Glutamatergic neuron (in vitro differentiated cells): Measurements from ENCODE around the gene TPST2. TPM values are rescaled to one million over a fixed set of nuclear protein-coding genes. Genes with fewer than 3 reads are reported as not detected.

Experiments
- DNase-seq: peaks from one replicate; pipeline ENCODE4 v3.0.0; 2022
- H3K27ac Mint-ChIP-seq: one replicate; pipeline ENCODE4 v1.8.0; 2020; ENCODE audit warnings: mild to moderate bottlenecking, mixed read lengths, inconsistent platforms; ENCODE audit not compliant: unreplicated experiment
- H3K27me3 Mint-ChIP-seq: one replicate; pipeline ENCODE4 v1.8.0; 2020; ENCODE audit warnings: mild to moderate bottlenecking, moderate library complexity, mixed read lengths, inconsistent platforms; ENCODE audit not compliant: unreplicated experiment
- H3K36me3 Mint-ChIP-seq: one replicate; pipeline ENCODE4 v1.8.0; 2020; ENCODE audit warnings: mild to moderate bottlenecking, mixed read lengths, inconsistent platforms; ENCODE audit not compliant: unreplicated experiment
- H3K4me1 Mint-ChIP-seq: one replicate; pipeline ENCODE4 v1.8.0; 2020; ENCODE audit warnings: mild to moderate bottlenecking, low read depth, mixed read lengths, inconsistent platforms; ENCODE audit not compliant: unreplicated experiment
- H3K4me3 Mint-ChIP-seq: one replicate; pipeline ENCODE4 v1.8.0; 2020; ENCODE audit warnings: mild to moderate bottlenecking, mixed read lengths, inconsistent platforms; ENCODE audit not compliant: unreplicated experiment
- H3K9me3 Mint-ChIP-seq: one replicate; pipeline ENCODE4 v1.8.0; 2020; ENCODE audit warnings: mild to moderate bottlenecking, moderate library complexity, mixed read lengths, inconsistent platforms; ENCODE audit not compliant: unreplicated experiment
- CTCF ChIP-seq: fragments of 200-600 bp; sonication (generic); IDR thresholded peaks from one replicate; pipeline ENCODE4 v1.5.0; 2021; ENCODE audit not compliant: partially characterized antibody, unreplicated experiment
- total RNA-seq: library from RNA; stranded (reverse); fragmentation: NEBNext Ultra II Directional; extraction: Animal tissue kit (Norgen Biotek cat#: 25700); gene quantifications from one replicate; pipeline ENCODE4 v1.2.1, GENCODE V29; 2021; ENCODE audit not compliant: unreplicated experiment

Gene TPST2
- total RNA-seq, 1 donor from 2014 or later = 10.6 TPM

- DNase-seq = no peak
- TF ChIP-seq CTCF = no peak
- Mint-ChIP-seq H3K4me3 (no peak overlapping the region), H3K27me3 (no peaks in the 10 kb centered on the region), H3K4me1 (no peaks in the 10 kb centered on the region), H3K27ac (no peak overlapping the region), H3K9me3 (no peaks in the 10 kb centered on the region), H3K36me3 (no peaks in the 10 kb centered on the region)
Measured at GRCh38 chr22:26548303-26548702, 41.6 kb downstream of the TPST2 start.

- no peak for DNase-seq
- no peaks in the 10 kb centered on the region for H3K9me3 Mint-ChIP-seq
- TF ChIP-seq CTCF = no peak
- H3K4me1 Mint-ChIP-seq = no peaks in the 10 kb centered on the region
- no peak overlapping the region for H3K4me3 Mint-ChIP-seq
- H3K27me3 Mint-ChIP-seq = no peaks in the 10 kb centered on the region
- H3K36me3 Mint-ChIP-seq = no peaks in the 10 kb centered on the region
- no peak overlapping the region for H3K27ac Mint-ChIP-seq
Measured at GRCh38 chr22:26547837-26548236, 42.1 kb downstream of the TPST2 start.

GRCh38 chr22:26547426-26547825, 42.5 kb downstream of the TPST2 start:
- H3K4me1 Mint-ChIP-seq = no peaks in the 10 kb centered on the region
- H3K27ac Mint-ChIP-seq = no peak overlapping the region

GRCh38 chr22:26546282-26546681, 43.6 kb downstream of the TPST2 start:
- H3K36me3 Mint-ChIP-seq = no peaks in the 10 kb centered on the region
- H3K9me3 Mint-ChIP-seq = no peaks in the 10 kb centered on the region
- H3K27me3 Mint-ChIP-seq = no peaks in the 10 kb centered on the region
- no peak overlapping the region for H3K4me3 Mint-ChIP-seq
- H3K27ac Mint-ChIP-seq = no peak overlapping the region
- H3K4me1 Mint-ChIP-seq = no peaks in the 10 kb centered on the region
- no peak for TF ChIP-seq CTCF
- no peak for DNase-seq

More at GRCh38 chr22:26547426-26547825, 42.5 kb downstream of the TPST2 start:
- Mint-ChIP-seq H3K9me3 (no peaks in the 10 kb centered on the region), H3K36me3 (no peaks in the 10 kb centered on the region), H3K4me3 (no peak overlapping the region), H3K27me3 (no peaks in the 10 kb centered on the region)
- no peak for TF ChIP-seq CTCF
- DNase-seq = no peak

- Mint-ChIP-seq H3K4me1 (no peaks in the 10 kb centered on the region), H3K27me3 (no peaks in the 10 kb centered on the region), H3K27ac (no peak overlapping the region), H3K36me3 (no peaks in the 10 kb centered on the region), H3K9me3 (no peaks in the 10 kb centered on the region), H3K4me3 (no peak overlapping the region)
- TF ChIP-seq CTCF = no peak
- DNase-seq = no peak
Measured at GRCh38 chr22:26545827-26546226, 44.1 kb downstream of the TPST2 start.
